ENCODE measurements around the gene MMP28. TPM values are rescaled to one million over a fixed set of nuclear protein-coding genes. Genes with fewer than 3 reads are reported as not detected.

Gene MMP28
- total RNA-seq, 1 experiment from 2014 or later, result not detected

DNA sequence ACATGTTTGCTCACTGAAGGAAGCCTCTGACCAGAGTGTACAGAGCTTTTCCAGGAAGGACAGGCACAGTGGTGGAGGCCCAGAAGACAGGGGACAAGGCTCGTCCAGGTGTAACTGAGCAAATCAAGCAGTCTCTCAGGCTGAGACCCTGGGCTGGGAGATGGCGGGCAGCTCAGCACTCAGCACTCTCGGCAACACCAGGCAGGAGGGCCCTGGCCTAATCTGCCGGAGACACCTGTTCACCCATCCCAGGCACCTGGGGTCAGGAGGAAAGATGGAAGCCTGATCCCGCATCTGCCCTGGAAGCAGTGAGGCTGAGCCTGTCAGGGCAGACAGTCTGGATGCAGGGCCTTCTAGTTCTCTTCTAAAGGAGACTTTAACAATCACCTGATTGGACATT lies 59.2 kb downstream of the MMP28 start:
- Mint-ChIP-seq H3K4me3 (no peak overlapping the region), H3K9me3 (peaks cover 0 to 6% of the 10 kb centered on the region in 2 experiments; a peak in 1 of 5 replicates), H3K27ac (no peak overlapping the region), H3K4me1 (peaks cover 8% of the 10 kb centered on the region in 2 experiments), H3K27me3 (ENCODE audit: low read depth) (peaks cover 51% of the 10 kb centered on the region), H3K36me3 (ENCODE audit: insufficient read depth in 1 of 3, low read depth in 3 of 3) (no peaks in the 10 kb centered on the region; a peak in 1 of 7 replicates)
- WGBS (ENCODE audit: extremely low coverage, insufficient read length, low lambda C conversion rate), result no CpG with 5 or more reads among the region's 5 CpGs
- no peak overlapping the region for H3K56ac ChIP-seq (ENCODE audit: insufficient read length, low read depth, low read length)
- H2BK15ac ChIP-seq (ENCODE audit: low read depth, low read length), result no peak overlapping the region
- no peaks in the 10 kb centered on the region; the same call in 1 of the 2 replicates for H3K4me1 ChIP-seq (ENCODE audit: insufficient read depth, low read length)
- DNase-seq, result no peak
- no peak overlapping the region for H3K27ac ChIP-seq (ENCODE audit: insufficient read length, low read depth, low read length)
- TF ChIP-seq, protein P1, sequence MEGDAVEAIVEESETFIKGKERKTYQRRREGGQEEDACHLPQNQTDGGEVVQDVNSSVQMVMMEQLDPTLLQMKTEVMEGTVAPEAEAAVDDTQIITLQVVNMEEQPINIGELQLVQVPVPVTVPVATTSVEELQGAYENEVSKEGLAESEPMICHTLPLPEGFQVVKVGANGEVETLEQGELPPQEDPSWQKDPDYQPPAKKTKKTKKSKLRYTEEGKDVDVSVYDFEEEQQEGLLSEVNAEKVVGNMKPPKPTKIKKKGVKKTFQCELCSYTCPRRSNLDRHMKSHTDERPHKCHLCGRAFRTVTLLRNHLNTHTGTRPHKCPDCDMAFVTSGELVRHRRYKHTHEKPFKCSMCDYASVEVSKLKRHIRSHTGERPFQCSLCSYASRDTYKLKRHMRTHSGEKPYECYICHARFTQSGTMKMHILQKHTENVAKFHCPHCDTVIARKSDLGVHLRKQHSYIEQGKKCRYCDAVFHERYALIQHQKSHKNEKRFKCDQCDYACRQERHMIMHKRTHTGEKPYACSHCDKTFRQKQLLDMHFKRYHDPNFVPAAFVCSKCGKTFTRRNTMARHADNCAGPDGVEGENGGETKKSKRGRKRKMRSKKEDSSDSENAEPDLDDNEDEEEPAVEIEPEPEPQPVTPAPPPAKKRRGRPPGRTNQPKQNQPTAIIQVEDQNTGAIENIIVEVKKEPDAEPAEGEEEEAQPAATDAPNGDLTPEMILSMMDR (conservative IDR thresholded peaks at IDR 0.05), result no peak
- H2BK20ac ChIP-seq (ENCODE audit: low read depth, low read length, poor library complexity, severe bottlenecking), result no peak overlapping the region
- H3T11ph ChIP-seq (ENCODE audit: low read length), result no peak overlapping the region
- H3K14ac ChIP-seq (ENCODE audit: insufficient read depth, low read length), result no peak overlapping the region
- H2AK5ac ChIP-seq (ENCODE audit: insufficient read length, low read length), result no peak overlapping the region
- H4K91ac ChIP-seq (ENCODE audit: insufficient read length, low read depth, low read length), result no peak overlapping the region
- H4K8ac ChIP-seq (replicated peaks; ENCODE audit: insufficient read length, low read depth, low read length), result no peak overlapping the region
- H2BK120ac ChIP-seq (ENCODE audit: low read depth, low read length, poor library complexity, severe bottlenecking), result no peak overlapping the region
- H4K5ac ChIP-seq (ENCODE audit: insufficient read length, low read depth, low read length), result no peak overlapping the region
- peaks cover 17% of the 10 kb centered on the region; the same call in 1 of the 2 replicates for H3K27me3 ChIP-seq (ENCODE audit: insufficient read depth, low read length)
- H3K23me2 ChIP-seq (ENCODE audit: insufficient read length, low read depth, low read length, poor library complexity, severe bottlenecking), result peaks cover 6% of the 10 kb centered on the region
- H2AFZ ChIP-seq (ENCODE audit: low read length), result no peak overlapping the region
- H3K79me2 ChIP-seq (ENCODE audit: insufficient read depth, low read length), result no peaks in the 10 kb centered on the region
- no peaks in the 10 kb centered on the region for H4K20me1 ChIP-seq (ENCODE audit: control insufficient read depth, insufficient read depth, insufficient read length)
- H3K9me3 ChIP-seq (ENCODE audit: control insufficient read depth, low read depth, low read length), result no peaks in the 10 kb centered on the region
- H3K23ac ChIP-seq (ENCODE audit: insufficient read length, low read depth, low read length), result no peak overlapping the region
- H3K4ac ChIP-seq (ENCODE audit: low read depth, low read length), result no peak overlapping the region
- no peak overlapping the region for H3K9ac ChIP-seq (ENCODE audit: extremely low read depth, insufficient read length, low read length)
- H2BK5ac ChIP-seq (ENCODE audit: insufficient read length, low read length), result no peak overlapping the region
- H2BK12ac ChIP-seq (ENCODE audit: insufficient read length, low read depth, low read length), result no peak overlapping the region
- no peaks in the 10 kb centered on the region for H3K79me1 ChIP-seq (ENCODE audit: insufficient read depth, low read depth, low read length, poor library complexity, severe bottlenecking)
- H3K4me2 ChIP-seq (ENCODE audit: insufficient read depth, insufficient read length, low read length), result no peak overlapping the region
- no peak overlapping the region for H3K18ac ChIP-seq (ENCODE audit: insufficient read length, low read depth, low read length)

Data from H9 (cell line).